DOHH2 (cell line): ENCODE data around the gene CBFA2T3.

Experiments
- H3F3A ChIP-seq: fragments of 200-600 bp; sonication (generic), shearing (Covaris generic); 2 replicates; pipeline ENCODE4 v1.6.0; 2016; ENCODE audit warnings: antibody characterized with exemption, mild to moderate bottlenecking; ENCODE audit not compliant: control insufficient read depth, insufficient read depth
- H3K27ac ChIP-seq: fragments of 200-600 bp; sonication (generic); 2 replicates; pipeline ENCODE4 v1.5.1; 2014; ENCODE audit warnings: low read depth, mild to moderate bottlenecking, low read length, moderate library complexity
- H3K27me3 ChIP-seq: fragments of 200-600 bp; sonication (generic); 2 replicates; pipeline ENCODE4 v1.6.1; 2014; ENCODE audit warnings: mild to moderate bottlenecking, low read length, mixed read lengths; ENCODE audit not compliant: control insufficient read depth
- H3K36me3 ChIP-seq: fragments of 200-600 bp; sonication (generic); 2 replicates; pipeline ENCODE4 v1.6.1; 2014; ENCODE audit warnings: mild to moderate bottlenecking, low read length, moderate library complexity, mixed read lengths; ENCODE audit not compliant: control insufficient read depth
- H3K4me1 ChIP-seq: fragments of 200-600 bp; sonication (generic); 2 replicates; pipeline ENCODE4 v1.6.1; 2014; ENCODE audit warnings: mild to moderate bottlenecking, low read length, mixed read lengths; ENCODE audit not compliant: control insufficient read depth
- H3K4me2 ChIP-seq: fragments of 200-600 bp; sonication (generic); 2 replicates; pipeline ENCODE4 v1.6.0; 2014; ENCODE audit warnings: mild to moderate bottlenecking, low read length, moderate library complexity
- H3K4me3 ChIP-seq: fragments of 200-600 bp; sonication (generic); 2 replicates; pipeline ENCODE4 v1.5.1; 2014; ENCODE audit warnings: mild to moderate bottlenecking, low read length, mixed read lengths
- H3K79me2 ChIP-seq: fragments of 200-600 bp; sonication (generic); 2 replicates; pipeline ENCODE4 v1.6.1; 2014; ENCODE audit warnings: mild to moderate bottlenecking, low read length, mixed read lengths; ENCODE audit not compliant: control insufficient read depth
- H3K9me2 ChIP-seq: fragments of 200-600 bp; sonication (generic); replicated peaks from 2 replicates; pipeline ENCODE4 v1.6.1; 2014; ENCODE audit warnings: mild to moderate bottlenecking, low read length, mixed read lengths; ENCODE audit not compliant: control insufficient read depth
- H3K9me3 ChIP-seq: fragments of 200-600 bp; sonication (generic); 2 replicates; pipeline ENCODE4 v1.6.1; 2014; ENCODE audit warnings: antibody characterized with exemption, low read length, mixed read lengths; ENCODE audit not compliant: control insufficient read depth, insufficient read depth
- H4K20me1 ChIP-seq: fragments of 200-600 bp; sonication (generic); 2 replicates; pipeline ENCODE4 v1.6.0; 2014; ENCODE audit warnings: low read depth, mild to moderate bottlenecking, antibody characterized with exemption, low read length, moderate library complexity; ENCODE audit not compliant: control insufficient read depth, insufficient read depth
- EZH2phosphoT487 ChIP-seq: fragments of 200-600 bp; sonication (generic); IDR thresholded peaks from 2 replicates; pipeline ENCODE4 v1.6.1; 2017; ENCODE audit warnings: borderline replicate concordance, mild to moderate bottlenecking, antibody characterized with exemption, low read length, moderate library complexity, mixed read lengths
- TF ChIP-seq, protein P1 (sequence below): fragments of 200-600 bp; sonication (generic); IDR thresholded peaks from one replicate; pipeline ENCODE4 v1.5.1; 2014; ENCODE audit warnings: antibody characterized with exemption, mild to moderate bottlenecking, low read depth, low read length; ENCODE audit not compliant: poor library complexity, severe bottlenecking

CBFA2T3 gene

GRCh38 chr16:88871730-88872416 lies 105.1 kb downstream of the CBFA2T3 start:
- H3K9me3 ChIP-seq: no peaks in the 10 kb centered on the region
- H3F3A ChIP-seq: peaks cover 7% of the 10 kb centered on the region
- H3K9me2 ChIP-seq: no peaks in the 10 kb centered on the region
- H3K4me2 ChIP-seq: no peak overlapping the region
- H3K79me2 ChIP-seq: no peaks in the 10 kb centered on the region
- H3K4me1 ChIP-seq: no peaks in the 10 kb centered on the region
- H3K27ac ChIP-seq: no peak overlapping the region
- H4K20me1 ChIP-seq: no peaks in the 10 kb centered on the region
- peaks cover 8% of the 10 kb centered on the region for H3K36me3 ChIP-seq
- no peak overlapping the region for H3K4me3 ChIP-seq
- H3K27me3 ChIP-seq: peaks cover 42% of the 10 kb centered on the region
- TF ChIP-seq EZH2phosphoT487: no peak
- TF ChIP-seq, protein P1, sequence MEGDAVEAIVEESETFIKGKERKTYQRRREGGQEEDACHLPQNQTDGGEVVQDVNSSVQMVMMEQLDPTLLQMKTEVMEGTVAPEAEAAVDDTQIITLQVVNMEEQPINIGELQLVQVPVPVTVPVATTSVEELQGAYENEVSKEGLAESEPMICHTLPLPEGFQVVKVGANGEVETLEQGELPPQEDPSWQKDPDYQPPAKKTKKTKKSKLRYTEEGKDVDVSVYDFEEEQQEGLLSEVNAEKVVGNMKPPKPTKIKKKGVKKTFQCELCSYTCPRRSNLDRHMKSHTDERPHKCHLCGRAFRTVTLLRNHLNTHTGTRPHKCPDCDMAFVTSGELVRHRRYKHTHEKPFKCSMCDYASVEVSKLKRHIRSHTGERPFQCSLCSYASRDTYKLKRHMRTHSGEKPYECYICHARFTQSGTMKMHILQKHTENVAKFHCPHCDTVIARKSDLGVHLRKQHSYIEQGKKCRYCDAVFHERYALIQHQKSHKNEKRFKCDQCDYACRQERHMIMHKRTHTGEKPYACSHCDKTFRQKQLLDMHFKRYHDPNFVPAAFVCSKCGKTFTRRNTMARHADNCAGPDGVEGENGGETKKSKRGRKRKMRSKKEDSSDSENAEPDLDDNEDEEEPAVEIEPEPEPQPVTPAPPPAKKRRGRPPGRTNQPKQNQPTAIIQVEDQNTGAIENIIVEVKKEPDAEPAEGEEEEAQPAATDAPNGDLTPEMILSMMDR: no peak

- Histone ChIP-seq H3K79me2 (no peaks in the 10 kb centered on the region), H3K4me2 (no peak overlapping the region), H3K27ac (no peak overlapping the region), H3K4me3 (no peak overlapping the region), H4K20me1 (no peaks in the 10 kb centered on the region), H3K36me3 (peaks cover 3% of the 10 kb centered on the region), H3K4me1 (no peaks in the 10 kb centered on the region), H3F3A (peaks cover 7% of the 10 kb centered on the region), H3K9me2 (no peaks in the 10 kb centered on the region), H3K27me3 (peaks cover 42% of the 10 kb centered on the region), H3K9me3 (no peaks in the 10 kb centered on the region)
- TF ChIP-seq, protein P1: no peak
- no peak for TF ChIP-seq EZH2phosphoT487
Observed at GRCh38 chr16:88871349-88871702, 105.7 kb downstream of the CBFA2T3 start.

DNA sequence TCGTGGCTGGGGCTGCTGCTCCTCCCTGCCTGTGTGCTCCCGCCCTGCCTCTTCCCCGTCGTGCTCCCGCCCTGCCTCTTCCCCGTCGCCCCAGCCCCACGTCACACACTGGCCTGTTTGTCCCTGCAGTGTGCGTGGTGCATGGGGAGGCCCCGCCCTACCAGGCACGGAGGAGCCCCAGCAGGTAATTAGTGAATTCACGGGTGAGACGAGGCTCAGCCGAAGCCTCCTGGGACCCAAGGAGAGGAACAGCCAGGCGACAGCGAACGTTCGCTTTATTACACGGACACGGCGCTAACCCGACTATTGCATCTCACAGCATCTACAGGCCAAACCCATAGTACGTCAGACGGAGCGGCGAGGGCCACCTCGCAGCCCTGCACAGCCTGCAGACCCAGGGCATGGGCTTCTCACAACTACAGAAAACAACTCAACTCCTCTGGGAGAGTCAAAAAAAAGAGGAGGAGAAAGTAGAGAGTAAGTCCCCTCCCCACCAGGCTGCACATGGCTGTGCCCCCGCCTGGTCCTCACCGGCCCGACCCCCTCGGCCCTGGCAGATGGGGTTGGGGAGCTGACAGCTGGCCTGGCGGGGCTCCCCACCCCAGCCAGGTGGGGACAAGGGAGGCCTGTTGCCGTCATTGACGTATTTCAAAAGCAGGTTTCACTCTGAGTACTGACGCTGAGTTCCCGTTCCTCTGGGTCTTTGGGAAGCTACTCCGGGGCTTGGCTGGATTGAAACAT lies 106.2 kb downstream of the CBFA2T3 start:
- H3K79me2 ChIP-seq: no peaks in the 10 kb centered on the region
- no peaks in the 10 kb centered on the region for H4K20me1 ChIP-seq
- no peaks in the 10 kb centered on the region for H3K9me3 ChIP-seq
- no peak overlapping the region for H3K4me3 ChIP-seq
- no peaks in the 10 kb centered on the region for H3K36me3 ChIP-seq
- peaks cover 3% of the 10 kb centered on the region for H3F3A ChIP-seq
- TF ChIP-seq, protein P1: no peak
- peak; percentile 76; the same call in 1 of the 2 replicates for TF ChIP-seq EZH2phosphoT487
- peaks cover 42% of the 10 kb centered on the region for H3K27me3 ChIP-seq
- no peak overlapping the region for H3K27ac ChIP-seq
- H3K9me2 ChIP-seq: no peaks in the 10 kb centered on the region
- H3K4me1 ChIP-seq: no peaks in the 10 kb centered on the region
- no peak overlapping the region for H3K4me2 ChIP-seq
